ENCODE results near the gene GKN2.
"Not testable (repeated sequence)": the region's sequence is repeated elsewhere in the genome, so short reads cannot be mapped to it uniquely, and the experiment has no call there.

DNA sequence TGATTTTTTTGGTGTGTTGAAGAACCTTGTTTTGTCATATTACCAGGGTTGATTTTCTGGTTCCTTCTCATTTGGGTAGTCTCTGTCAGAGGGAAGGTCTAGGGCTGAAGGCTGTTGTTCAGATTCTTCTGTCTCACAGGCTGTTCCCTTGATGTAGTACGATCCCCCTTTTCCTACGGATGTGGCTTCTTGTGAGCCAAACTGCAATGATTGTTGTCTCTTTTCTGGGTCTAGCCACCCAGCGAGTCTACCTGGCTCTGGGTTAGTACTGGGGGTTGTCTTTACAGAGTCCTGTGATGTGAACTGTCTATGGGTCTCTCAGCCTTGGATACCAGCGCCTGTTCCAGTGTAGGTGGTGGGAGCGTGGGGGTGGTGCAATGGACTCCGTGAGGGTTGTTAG lies 56.7 kb downstream of the GKN2 start:
- TF ChIP-seq CTCF (IDR thresholded peaks at IDR 0.05); EP300 (IDR thresholded peaks at IDR 0.05; ENCODE audit: low read depth); POLR2A (IDR thresholded peaks at IDR 0.05); POLR2AphosphoS5 (IDR thresholded peaks at IDR 0.05): not testable (repeated sequence)
